Adrenal gland (tissue), 5 donors: ENCODE data around the gene CEP63.

Experiments used
- POLR2A ChIP-seq, 2 donors: fragments of 450-650 bp; IDR thresholded peaks; one replicate each; pipeline ENCODE4 v1.6.1; 2017; ENCODE audit warnings: antibody characterized with exemption in 2 of 2, mild to moderate bottlenecking in 2 of 2, moderate library complexity in 1 of 2
- TF ChIP-seq, protein P1 (sequence below), 6 experiments: fragments of 450-650 bp in 4 of 6; fragments of 200-600 bp in 2 of 6; sonication (generic) in 1 of 6; IDR thresholded peaks; 1 replicate in 5 of 6; 2 replicates in 1 of 6; pipeline versions ENCODE4 v1.5.1 to v1.8.0; 2016 to 2021; ENCODE audit warnings: antibody characterized with exemption in 6 of 6, mild to moderate bottlenecking in 2 of 6, moderate library complexity in 1 of 6
- donor health status: DM: no; HTN: no; CAD: no.

DNA sequence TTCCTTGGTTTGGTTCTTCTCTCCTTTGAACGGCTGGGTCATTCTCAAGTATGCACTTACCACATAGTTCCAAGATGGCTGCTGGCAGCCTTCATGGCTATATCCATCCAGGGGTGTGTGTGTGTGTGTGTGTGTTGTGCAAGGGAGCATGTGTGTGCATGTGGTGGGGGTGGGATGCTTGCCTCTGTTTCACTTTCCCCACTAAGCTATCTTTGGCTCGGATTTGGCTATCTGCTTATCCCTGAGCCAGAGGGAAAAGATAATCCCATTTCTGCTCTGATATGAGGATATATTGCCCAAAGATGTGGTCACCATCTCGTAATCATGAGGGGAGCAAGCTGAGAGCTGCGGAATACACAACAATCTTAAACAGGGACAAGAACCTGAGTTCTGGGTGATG, 26.3 kb upstream of the CEP63 start:
- TF ChIP-seq POLR2A (IDR thresholded peaks at IDR 0.05), result no peak
- TF ChIP-seq, protein P1, sequence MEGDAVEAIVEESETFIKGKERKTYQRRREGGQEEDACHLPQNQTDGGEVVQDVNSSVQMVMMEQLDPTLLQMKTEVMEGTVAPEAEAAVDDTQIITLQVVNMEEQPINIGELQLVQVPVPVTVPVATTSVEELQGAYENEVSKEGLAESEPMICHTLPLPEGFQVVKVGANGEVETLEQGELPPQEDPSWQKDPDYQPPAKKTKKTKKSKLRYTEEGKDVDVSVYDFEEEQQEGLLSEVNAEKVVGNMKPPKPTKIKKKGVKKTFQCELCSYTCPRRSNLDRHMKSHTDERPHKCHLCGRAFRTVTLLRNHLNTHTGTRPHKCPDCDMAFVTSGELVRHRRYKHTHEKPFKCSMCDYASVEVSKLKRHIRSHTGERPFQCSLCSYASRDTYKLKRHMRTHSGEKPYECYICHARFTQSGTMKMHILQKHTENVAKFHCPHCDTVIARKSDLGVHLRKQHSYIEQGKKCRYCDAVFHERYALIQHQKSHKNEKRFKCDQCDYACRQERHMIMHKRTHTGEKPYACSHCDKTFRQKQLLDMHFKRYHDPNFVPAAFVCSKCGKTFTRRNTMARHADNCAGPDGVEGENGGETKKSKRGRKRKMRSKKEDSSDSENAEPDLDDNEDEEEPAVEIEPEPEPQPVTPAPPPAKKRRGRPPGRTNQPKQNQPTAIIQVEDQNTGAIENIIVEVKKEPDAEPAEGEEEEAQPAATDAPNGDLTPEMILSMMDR (IDR thresholded peaks at IDR 0.05), result no peak
